HG03135 (cell line): Measurements from ENCODE around the gene RAP1B.
A peak's percentile ranks its signal among the peaks of the same experiment; 100 is the strongest.

Experiments used
- ATAC-seq: cut with Tn5 transposase; IDR thresholded peaks from one replicate; pipeline ENCODE4 v1.9.1; 2021; ENCODE audit warnings: mild to moderate bottlenecking, moderate library complexity; ENCODE audit not compliant: unreplicated experiment

Gene RAP1B

GRCh38 chr12:68611094-68611805 lies 551 bp downstream of the RAP1B start:
- peak; percentile 40 for ATAC-seq

- ATAC-seq = no peak
Measured at GRCh38 chr12:68611806-68612160, 1.1 kb downstream of the RAP1B start.

GRCh38 chr12:68612202-68612601 lies 1.5 kb downstream of the RAP1B start:
- no peak for ATAC-seq

- no peak for ATAC-seq
Measured at GRCh38 chr12:68612697-68613096, 2.0 kb downstream of the RAP1B start.

GRCh38 chr12:68613209-68613904 lies 2.7 kb downstream of the RAP1B start:
- no peak for ATAC-seq

GRCh38 chr12:68614105-68614679 lies 3.5 kb downstream of the RAP1B start:
- no peak for ATAC-seq

GRCh38 chr12:68614769-68615168 lies 4.1 kb downstream of the RAP1B start:
- no peak for ATAC-seq

- no peak for ATAC-seq
Measured at GRCh38 chr12:68617160-68617926, 6.6 kb downstream of the RAP1B start.

- no peak for ATAC-seq
Measured at GRCh38 chr12:68619541-68619940, 8.8 kb downstream of the RAP1B start.

GRCh38 chr12:68620519-68621471 lies 10.1 kb downstream of the RAP1B start:
- no peak for ATAC-seq

GRCh38 chr12:68621472-68622081 lies 10.9 kb downstream of the RAP1B start:
- ATAC-seq = no peak

- no peak for ATAC-seq
Measured at GRCh38 chr12:68622250-68622649, 11.6 kb downstream of the RAP1B start.

GRCh38 chr12:68623059-68623458 lies 12.4 kb downstream of the RAP1B start:
- no peak for ATAC-seq

GRCh38 chr12:68623984-68624383 lies 13.3 kb downstream of the RAP1B start:
- no peak for ATAC-seq

- no peak for ATAC-seq
Measured at GRCh38 chr12:68624933-68625332, 14.2 kb downstream of the RAP1B start.

- ATAC-seq = no peak
Measured at GRCh38 chr12:68627673-68628319, 17.1 kb downstream of the RAP1B start.

- ATAC-seq = no peak
Measured at GRCh38 chr12:68628698-68629097, 18.0 kb downstream of the RAP1B start.

GRCh38 chr12:68630050-68630449 lies 19.4 kb downstream of the RAP1B start:
- no peak for ATAC-seq

GRCh38 chr12:68630598-68630997 lies 19.9 kb downstream of the RAP1B start:
- no peak for ATAC-seq
